ENCODE measurements around the gene CPTP. TPM values are rescaled to one million over a fixed set of nuclear protein-coding genes. Genes with fewer than 3 reads are reported as not detected.
"Not testable (repeated sequence)": the region's sequence is repeated elsewhere in the genome, so short reads cannot be mapped to it uniquely, and the experiment has no call there.

Gene CPTP
- total RNA-seq, 2 experiments from 2014 or later: 18.5 to 21.4 TPM

- CTCF ChIA-PET: no interaction called here
- Mint-ChIP-seq H3K4me3 (no peak overlapping the region), H3K9me3 (ENCODE audit: insufficient read depth) (no peaks in the 10 kb centered on the region), H3K27ac (no peak overlapping the region), H3K4me1 (ENCODE audit: low read depth) (peaks cover 18% of the 10 kb centered on the region), H3K36me3 (ENCODE audit: low read depth) (no peaks in the 10 kb centered on the region), H3K27me3 (ENCODE audit: low read depth) (peaks cover 16% of the 10 kb centered on the region)
- POLR2A ChIA-PET: no interaction called here
- ATAC-seq: no peak
- DNase-seq: no peak
Observed at GRCh38 chr1:1361233-1361981, 36.8 kb downstream of the CPTP start.

- ChIA-PET POLR2A (no interaction called here), CTCF (interaction anchor here (1.6 kb wide), 1 partner anchor 9 kb away, joined by 4 read pairs; no protein-coding TSS in a partner anchor)
- H3K27me3 Mint-ChIP-seq (ENCODE audit: low read depth): peaks cover 16% of the 10 kb centered on the region
- no peak overlapping the region for H3K4me3 Mint-ChIP-seq
- H3K9me3 Mint-ChIP-seq (ENCODE audit: insufficient read depth): no peaks in the 10 kb centered on the region
- DNase-seq (no peak), ATAC-seq (no peak)
- no peak overlapping the region for H3K27ac Mint-ChIP-seq
- no peaks in the 10 kb centered on the region for H3K36me3 Mint-ChIP-seq (ENCODE audit: low read depth)
- peaks cover 18% of the 10 kb centered on the region for H3K4me1 Mint-ChIP-seq (ENCODE audit: low read depth)
Observed at GRCh38 chr1:1361982-1362423, 37.4 kb downstream of the CPTP start.

- no peaks in the 10 kb centered on the region for H3K9me3 Mint-ChIP-seq (ENCODE audit: insufficient read depth)
- H3K4me1 Mint-ChIP-seq (ENCODE audit: low read depth): peaks cover 4% of the 10 kb centered on the region
- DNase-seq (no peak), ATAC-seq (no peak)
- peaks cover 12% of the 10 kb centered on the region for H3K27me3 Mint-ChIP-seq (ENCODE audit: low read depth)
- ChIA-PET CTCF (no interaction called here), POLR2A (no interaction called here)
- no peak overlapping the region for H3K27ac Mint-ChIP-seq
- no peak overlapping the region for H3K4me3 Mint-ChIP-seq
- H3K36me3 Mint-ChIP-seq (ENCODE audit: low read depth): no peaks in the 10 kb centered on the region
Observed at GRCh38 chr1:1364266-1364665, 39.7 kb downstream of the CPTP start.

GRCh38 chr1:1365875-1366698 is 41.5 kb downstream of the CPTP start:
- DNase-seq (no peak), ATAC-seq (no peak)
- H3K4me1 Mint-ChIP-seq (ENCODE audit: low read depth): peaks cover 6% of the 10 kb centered on the region
- H3K36me3 Mint-ChIP-seq (ENCODE audit: low read depth): no peaks in the 10 kb centered on the region
- H3K4me3 Mint-ChIP-seq: no peak overlapping the region
- H3K9me3 Mint-ChIP-seq (ENCODE audit: insufficient read depth): no peaks in the 10 kb centered on the region
- ChIA-PET POLR2A (no interaction called here), CTCF (no interaction called here)
- H3K27ac Mint-ChIP-seq: no peak overlapping the region
- H3K27me3 Mint-ChIP-seq (ENCODE audit: low read depth): peaks cover 5% of the 10 kb centered on the region

DNA sequence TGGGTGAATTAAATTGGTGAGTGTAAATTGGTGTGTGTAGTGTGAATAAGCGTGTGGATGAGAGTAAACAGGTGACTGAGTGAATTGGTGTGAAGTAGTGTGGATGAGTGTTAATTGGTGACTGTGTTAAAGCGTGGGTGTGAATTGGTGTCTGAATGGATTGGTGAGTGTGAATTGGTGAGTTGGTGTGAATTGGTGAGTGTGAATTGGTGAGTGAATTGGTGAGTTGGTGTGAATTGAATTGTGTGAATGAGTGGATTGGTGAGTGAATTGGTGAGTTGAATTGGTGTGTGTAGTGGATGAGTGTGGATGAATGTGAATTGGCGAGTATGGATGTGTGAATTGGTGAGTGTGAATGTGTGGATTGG is 42.1 kb downstream of the CPTP start:
- H3K4me1 Mint-ChIP-seq (ENCODE audit: low read depth): peaks cover 12% of the 10 kb centered on the region
- ChIA-PET POLR2A (no interaction called here), CTCF (no interaction called here)
- no peaks in the 10 kb centered on the region for H3K9me3 Mint-ChIP-seq (ENCODE audit: insufficient read depth)
- no peak for DNase-seq
- H3K27ac Mint-ChIP-seq: no peak overlapping the region
- no peak for ATAC-seq
- peaks cover 5% of the 10 kb centered on the region for H3K27me3 Mint-ChIP-seq (ENCODE audit: low read depth)
- no peak overlapping the region for H3K4me3 Mint-ChIP-seq
- H3K36me3 Mint-ChIP-seq (ENCODE audit: low read depth): no peaks in the 10 kb centered on the region

GRCh38 chr1:1367315-1367714 is 42.7 kb downstream of the CPTP start:
- DNase-seq (no peak), ATAC-seq (no peak)
- H3K9me3 Mint-ChIP-seq (ENCODE audit: insufficient read depth): no peaks in the 10 kb centered on the region
- no peak overlapping the region for H3K4me3 Mint-ChIP-seq
- H3K4me1 Mint-ChIP-seq (ENCODE audit: low read depth): peaks cover 16% of the 10 kb centered on the region
- no peak overlapping the region for H3K27ac Mint-ChIP-seq
- peaks cover 2% of the 10 kb centered on the region for H3K36me3 Mint-ChIP-seq (ENCODE audit: low read depth)
- POLR2A ChIA-PET: no interaction called here
- no peaks in the 10 kb centered on the region for H3K27me3 Mint-ChIP-seq (ENCODE audit: low read depth)
- CTCF ChIA-PET: no interaction called here

- H3K27me3 Mint-ChIP-seq (ENCODE audit: low read depth); DNase-seq; H3K4me3 Mint-ChIP-seq; H3K27ac Mint-ChIP-seq; ATAC-seq; CTCF ChIA-PET; H3K9me3 Mint-ChIP-seq (ENCODE audit: insufficient read depth): not testable (repeated sequence)
- POLR2A ChIA-PET: interaction anchor here (1.5 kb wide), 1 partner anchor 19 kb away, joined by 4 read pairs; no protein-coding TSS in a partner anchor
- peaks cover 34% of the 10 kb centered on the region for H3K4me1 Mint-ChIP-seq (ENCODE audit: low read depth)
- peaks cover 13% of the 10 kb centered on the region for H3K36me3 Mint-ChIP-seq (ENCODE audit: low read depth)
Observed at GRCh38 chr1:1370094-1370493, 45.5 kb downstream of the CPTP start.

DNA sequence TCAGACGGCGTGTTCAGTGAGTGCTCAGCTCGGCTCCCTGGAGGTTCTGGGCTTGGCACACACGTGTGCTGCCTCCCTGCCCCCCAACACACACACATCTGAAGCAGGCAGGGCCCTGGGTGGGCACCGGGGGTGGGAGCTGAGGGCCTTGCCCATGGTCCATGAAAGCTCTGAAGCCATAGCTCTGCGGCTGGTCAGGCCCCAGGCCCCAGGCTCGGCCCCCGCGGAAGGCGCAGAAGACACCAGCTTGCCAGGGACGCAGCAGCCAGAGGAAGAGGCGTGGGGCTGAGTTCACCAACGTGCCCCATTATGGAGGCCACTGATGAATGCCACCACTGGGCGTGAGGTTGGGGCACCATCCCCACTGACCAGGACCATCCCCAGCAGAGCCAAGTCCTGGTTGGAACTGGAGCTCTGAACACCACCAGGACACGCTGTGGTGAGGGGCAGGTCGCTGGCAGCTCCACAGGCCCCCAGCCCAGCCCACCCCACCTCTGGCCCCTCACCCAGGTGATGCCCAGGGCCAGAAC is 46.2 kb downstream of the CPTP start:
- Mint-ChIP-seq H3K4me3 (no peak overlapping the region), H3K27ac (no peak overlapping the region), H3K36me3 (ENCODE audit: low read depth) (peaks cover 15% of the 10 kb centered on the region), H3K4me1 (ENCODE audit: low read depth) (peaks cover 34% of the 10 kb centered on the region), H3K27me3 (ENCODE audit: low read depth) (no peaks in the 10 kb centered on the region), H3K9me3 (ENCODE audit: insufficient read depth) (no peaks in the 10 kb centered on the region)
- ChIA-PET CTCF (interaction anchor here (1.0 to 1.9 kb wide), 7 partner anchors 8 to 248 kb away, joined by 3 to 14 read pairs (median 4); partner anchors contain the start of genes CCNL2 and DVL1), POLR2A (interaction anchor here (1.2 to 1.5 kb wide), 2 partner anchors 17 to 19 kb away, joined by 3 to 4 read pairs; no protein-coding TSS in a partner anchor)
- DNase-seq (no peak), ATAC-seq (no peak)

GRCh38 chr1:1371364-1371745 is 46.8 kb downstream of the CPTP start:
- ChIA-PET POLR2A (interaction anchor here (1.2 to 1.5 kb wide), 2 partner anchors 17 to 20 kb away, joined by 3 to 4 read pairs; no protein-coding TSS in a partner anchor), CTCF (interaction anchor here (0.7 to 1.9 kb wide), 13 partner anchors 9 to 358 kb away, joined by 3 to 14 read pairs (median 4); partner anchors contain the start of genes CCNL2, DVL1, ISG15 and TAS1R3)
- peak; percentile 33 for ATAC-seq
- Mint-ChIP-seq H3K27me3 (ENCODE audit: low read depth) (no peaks in the 10 kb centered on the region), H3K9me3 (ENCODE audit: insufficient read depth) (no peaks in the 10 kb centered on the region), H3K36me3 (ENCODE audit: low read depth) (peaks cover 15% of the 10 kb centered on the region), H3K27ac (peak overlapping the region; percentile 62), H3K4me1 (ENCODE audit: low read depth) (peaks cover 38% of the 10 kb centered on the region), H3K4me3 (peak overlapping the region; percentile 32)
- peak; percentile 83 for DNase-seq

- Mint-ChIP-seq H3K9me3 (ENCODE audit: insufficient read depth) (no peaks in the 10 kb centered on the region), H3K4me1 (ENCODE audit: low read depth) (peaks cover 40% of the 10 kb centered on the region), H3K27me3 (ENCODE audit: low read depth) (no peaks in the 10 kb centered on the region), H3K36me3 (ENCODE audit: low read depth) (peaks cover 15% of the 10 kb centered on the region), H3K4me3 (peak overlapping the region; percentile 58), H3K27ac (peak overlapping the region; percentile 62)
- peak; percentile 43 for ATAC-seq
- ChIA-PET CTCF (interaction anchor here (0.6 to 1.9 kb wide), 23 partner anchors 9 to 359 kb away, joined by 3 to 14 read pairs (median 4); partner anchors contain the start of genes CCNL2, DVL1, ISG15 and TAS1R3), POLR2A (interaction anchor here (0.6 to 1.2 kb wide), 4 partner anchors 18 to 45 kb away, joined by 3 read pairs; partner anchors contain the start of gene CCNL2)
- DNase-seq: peak; percentile 85
Observed at GRCh38 chr1:1371746-1372711, 47.4 kb downstream of the CPTP start.

All from activated CD8-positive, alpha-beta T cell treated with anti-CD3 and anti-CD28 coated beads, Interleukin-2, amount 10 ng/mL, durations not matched to agents 7 days and 5 days (primary cell).